GM12865 (cell line): ENCODE results near the gene ACTG2.

Source experiments
- DNase-seq: peaks from one replicate; pipeline ENCODE4 v3.0.0; 2010; ENCODE audit warnings: low read depth
- H3K4me3 ChIP-seq: 2 replicates; pipeline ENCODE4 v1.5.1; 2011; ENCODE audit warnings: mild to moderate bottlenecking, low read depth, low read length, control low read depth
- TF ChIP-seq, protein P1 (sequence below): IDR thresholded peaks from 2 replicates; pipeline ENCODE4 v1.5.1; 2011; ENCODE audit warnings: low read length, control low read depth, low read depth, inconsistent platforms; ENCODE audit not compliant: insufficient read depth; ENCODE audit errors: missing control alignments

ACTG2 gene

DNA sequence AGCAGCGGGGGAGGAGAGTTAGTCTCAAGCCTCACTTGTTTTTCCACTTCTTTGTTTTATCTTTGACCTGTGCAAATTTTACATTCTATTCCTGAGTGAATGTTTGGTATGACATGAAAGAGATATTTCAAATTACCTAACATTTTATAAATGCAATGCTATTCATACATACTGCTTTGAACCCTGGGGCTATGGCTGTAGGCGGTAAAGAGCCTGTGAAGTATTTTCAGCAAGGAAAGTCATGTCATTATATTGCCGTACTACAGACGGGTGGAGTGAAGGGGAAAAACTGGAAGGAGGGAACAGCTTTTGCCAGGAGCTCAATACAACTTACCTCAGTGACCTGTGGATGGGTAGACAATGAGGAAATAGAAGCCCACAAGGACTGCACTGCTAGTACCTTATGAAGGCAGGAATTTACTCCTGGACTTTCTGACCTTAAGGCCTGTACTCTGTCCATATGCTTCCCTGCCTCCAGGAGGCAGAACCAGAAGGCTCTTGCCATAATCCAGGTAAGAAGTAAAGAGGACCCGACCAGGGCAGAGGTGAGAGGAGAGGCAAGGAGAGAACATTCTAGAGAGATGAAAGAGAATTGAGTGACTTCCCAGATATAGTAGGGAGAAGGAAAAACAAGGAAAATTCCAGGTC lies 63.5 kb downstream of the ACTG2 start:
- DNase-seq: no peak
- H3K4me3 ChIP-seq: no peak overlapping the region
- TF ChIP-seq, protein P1, sequence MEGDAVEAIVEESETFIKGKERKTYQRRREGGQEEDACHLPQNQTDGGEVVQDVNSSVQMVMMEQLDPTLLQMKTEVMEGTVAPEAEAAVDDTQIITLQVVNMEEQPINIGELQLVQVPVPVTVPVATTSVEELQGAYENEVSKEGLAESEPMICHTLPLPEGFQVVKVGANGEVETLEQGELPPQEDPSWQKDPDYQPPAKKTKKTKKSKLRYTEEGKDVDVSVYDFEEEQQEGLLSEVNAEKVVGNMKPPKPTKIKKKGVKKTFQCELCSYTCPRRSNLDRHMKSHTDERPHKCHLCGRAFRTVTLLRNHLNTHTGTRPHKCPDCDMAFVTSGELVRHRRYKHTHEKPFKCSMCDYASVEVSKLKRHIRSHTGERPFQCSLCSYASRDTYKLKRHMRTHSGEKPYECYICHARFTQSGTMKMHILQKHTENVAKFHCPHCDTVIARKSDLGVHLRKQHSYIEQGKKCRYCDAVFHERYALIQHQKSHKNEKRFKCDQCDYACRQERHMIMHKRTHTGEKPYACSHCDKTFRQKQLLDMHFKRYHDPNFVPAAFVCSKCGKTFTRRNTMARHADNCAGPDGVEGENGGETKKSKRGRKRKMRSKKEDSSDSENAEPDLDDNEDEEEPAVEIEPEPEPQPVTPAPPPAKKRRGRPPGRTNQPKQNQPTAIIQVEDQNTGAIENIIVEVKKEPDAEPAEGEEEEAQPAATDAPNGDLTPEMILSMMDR: no peak

- no peak for DNase-seq
- H3K4me3 ChIP-seq: no peak overlapping the region
- TF ChIP-seq, protein P1: no peak
Observed at GRCh38 chr2:73961274-73961673, 68.5 kb downstream of the ACTG2 start.

DNA sequence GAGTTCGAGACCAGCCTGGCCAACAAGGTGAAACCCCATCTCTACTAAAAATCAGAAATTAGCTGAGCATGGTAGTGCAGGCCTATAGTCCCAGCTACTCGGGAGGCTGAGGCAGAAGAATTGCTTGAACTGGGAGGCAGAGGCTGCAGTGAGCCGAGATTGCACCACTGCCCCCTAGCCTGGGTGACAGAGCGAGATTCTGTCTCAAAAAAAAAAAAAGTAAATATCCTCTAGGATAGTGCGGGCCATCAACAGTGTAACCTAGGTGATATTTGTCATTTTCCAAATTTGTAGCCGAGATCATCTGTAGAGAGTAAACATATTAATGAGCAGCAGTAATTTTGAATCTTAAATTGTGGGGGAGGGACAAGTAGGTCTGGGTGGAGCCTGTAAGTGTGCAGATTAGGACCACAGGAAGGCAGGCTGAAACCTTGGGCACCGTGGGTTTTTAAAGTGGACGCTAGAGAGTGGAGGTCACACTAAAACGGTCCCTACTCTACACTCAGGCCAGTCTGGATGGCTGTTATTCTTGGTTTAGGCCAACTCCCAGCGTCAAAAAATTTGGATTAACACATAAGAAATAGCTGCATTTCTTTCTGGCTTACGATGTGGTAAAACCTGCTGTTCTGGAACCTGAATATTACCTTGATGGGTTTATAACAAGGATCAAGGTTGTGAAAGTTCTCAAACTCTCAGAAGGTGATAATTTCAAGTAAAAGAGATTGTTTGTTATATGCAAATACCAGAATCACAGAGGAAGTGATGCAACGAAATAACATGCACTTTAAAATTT lies 69.2 kb downstream of the ACTG2 start:
- no peak overlapping the region for H3K4me3 ChIP-seq
- no peak for DNase-seq
- TF ChIP-seq, protein P1: no peak

GRCh38 chr2:73962798-73963197 lies 70.0 kb downstream of the ACTG2 start:
- TF ChIP-seq, protein P1: no peak
- DNase-seq: no peak
- no peak overlapping the region for H3K4me3 ChIP-seq

- peak overlapping the region; percentile 26 for H3K4me3 ChIP-seq
- TF ChIP-seq, protein P1: no peak
- peak; percentile 82 for DNase-seq
Observed at GRCh38 chr2:73963385-73964120, 70.7 kb downstream of the ACTG2 start.

- H3K4me3 ChIP-seq: peak overlapping the region; percentile 26
- TF ChIP-seq, protein P1: no peak
- no peak for DNase-seq
Observed at GRCh38 chr2:73964223-73964622, 71.4 kb downstream of the ACTG2 start.
